T-helper 2 cell treated with Interferon-gamma antibody and Interleukin-4, amounts not matched to agents 5 μg/mL and 100 μg/mL, for 36 hours (primary cell): Measurements from ENCODE around the gene TMEM11.
A peak's percentile ranks its signal among the peaks of the same experiment; 100 is the strongest.
"Not testable (repeated sequence)": the region's sequence is repeated elsewhere in the genome, so short reads cannot be mapped to it uniquely, and the experiment has no call there.

ENCODE experiments used
- DNase-seq: peaks from one replicate; pipeline ENCODE4 v3.0.0; 2021; ENCODE audit warnings: low spot score
- H3K27ac Mint-ChIP-seq: one replicate; pipeline ENCODE4 v1.8.0; 2021; ENCODE audit warnings: mild to moderate bottlenecking, mixed read lengths
- H3K27me3 Mint-ChIP-seq: one replicate; pipeline ENCODE4 v1.8.0; 2021; ENCODE audit warnings: low read depth, mixed read lengths
- H3K36me3 Mint-ChIP-seq: one replicate; pipeline ENCODE4 v1.8.0; 2021; ENCODE audit warnings: low read depth, mixed read lengths
- H3K4me1 Mint-ChIP-seq: one replicate; pipeline ENCODE4 v1.8.0; 2021; ENCODE audit warnings: low read depth, mixed read lengths
- H3K4me3 Mint-ChIP-seq: one replicate; pipeline ENCODE4 v1.8.0; 2022; ENCODE audit warnings: mild to moderate bottlenecking, moderate library complexity, mixed read lengths
- H3K9me3 Mint-ChIP-seq: one replicate; pipeline ENCODE4 v1.8.0; 2021; ENCODE audit warnings: mixed read lengths

The TMEM11 gene

GRCh38 chr17:21232033-21232749 lies 18.2 kb upstream of the TMEM11 start:
- Mint-ChIP-seq H3K4me3 (no peak overlapping the region), H3K27ac (no peak overlapping the region), H3K4me1 (no peaks in the 10 kb centered on the region), H3K27me3 (no peaks in the 10 kb centered on the region), H3K36me3 (no peaks in the 10 kb centered on the region), H3K9me3 (peaks cover 6% of the 10 kb centered on the region)
- DNase-seq: no peak

GRCh38 chr17:21231533-21231932 lies 17.6 kb upstream of the TMEM11 start:
- Mint-ChIP-seq H3K36me3 (no peaks in the 10 kb centered on the region), H3K27me3 (no peaks in the 10 kb centered on the region), H3K9me3 (peaks cover 6% of the 10 kb centered on the region), H3K27ac (no peak overlapping the region), H3K4me3 (no peak overlapping the region), H3K4me1 (no peaks in the 10 kb centered on the region)
- DNase-seq: no peak

GRCh38 chr17:21228845-21229244 lies 14.9 kb upstream of the TMEM11 start:
- Mint-ChIP-seq H3K4me3 (no peak overlapping the region), H3K36me3 (no peaks in the 10 kb centered on the region), H3K9me3 (peaks cover 6% of the 10 kb centered on the region), H3K27ac (no peak overlapping the region), H3K27me3 (no peaks in the 10 kb centered on the region), H3K4me1 (no peaks in the 10 kb centered on the region)
- DNase-seq: no peak

GRCh38 chr17:21228111-21228510 lies 14.2 kb upstream of the TMEM11 start:
- no peaks in the 10 kb centered on the region for H3K27me3 Mint-ChIP-seq
- no peak for DNase-seq
- no peak overlapping the region for H3K27ac Mint-ChIP-seq
- no peaks in the 10 kb centered on the region for H3K4me1 Mint-ChIP-seq
- H3K9me3 Mint-ChIP-seq: peaks cover 6% of the 10 kb centered on the region
- H3K36me3 Mint-ChIP-seq: no peaks in the 10 kb centered on the region
- no peak overlapping the region for H3K4me3 Mint-ChIP-seq

GRCh38 chr17:21227277-21227676 lies 13.3 kb upstream of the TMEM11 start:
- H3K36me3 Mint-ChIP-seq, H3K4me3 Mint-ChIP-seq, H3K27me3 Mint-ChIP-seq, H3K4me1 Mint-ChIP-seq, H3K9me3 Mint-ChIP-seq, H3K27ac Mint-ChIP-seq, DNase-seq: not testable (repeated sequence)

GRCh38 chr17:21223086-21223485 lies 9.1 kb upstream of the TMEM11 start:
- Mint-ChIP-seq H3K4me1 (peaks cover 2% of the 10 kb centered on the region), H3K27me3 (no peaks in the 10 kb centered on the region), H3K27ac (no peak overlapping the region), H3K36me3 (peaks cover 4% of the 10 kb centered on the region), H3K4me3 (no peak overlapping the region), H3K9me3 (no peaks in the 10 kb centered on the region)
- no peak for DNase-seq

GRCh38 chr17:21218831-21219380 lies 4.9 kb upstream of the TMEM11 start:
- H3K9me3 Mint-ChIP-seq: no peaks in the 10 kb centered on the region
- peaks cover 19% of the 10 kb centered on the region for H3K4me1 Mint-ChIP-seq
- no peak for DNase-seq
- H3K4me3 Mint-ChIP-seq: no peak overlapping the region
- H3K36me3 Mint-ChIP-seq: peaks cover 6% of the 10 kb centered on the region
- no peaks in the 10 kb centered on the region for H3K27me3 Mint-ChIP-seq
- no peak overlapping the region for H3K27ac Mint-ChIP-seq

GRCh38 chr17:21218101-21218500 lies 4.1 kb upstream of the TMEM11 start:
- Mint-ChIP-seq H3K9me3 (no peaks in the 10 kb centered on the region), H3K36me3 (peaks cover 6% of the 10 kb centered on the region), H3K27me3 (no peaks in the 10 kb centered on the region), H3K27ac (no peak overlapping the region), H3K4me1 (peaks cover 19% of the 10 kb centered on the region), H3K4me3 (no peak overlapping the region)
- DNase-seq: peak; percentile 45

- H3K36me3 Mint-ChIP-seq: peaks cover 6% of the 10 kb centered on the region
- H3K4me1 Mint-ChIP-seq: peaks cover 25% of the 10 kb centered on the region
- H3K27ac Mint-ChIP-seq: no peak overlapping the region
- no peaks in the 10 kb centered on the region for H3K9me3 Mint-ChIP-seq
- DNase-seq: no peak
- no peak overlapping the region for H3K4me3 Mint-ChIP-seq
- no peaks in the 10 kb centered on the region for H3K27me3 Mint-ChIP-seq
Observed at GRCh38 chr17:21217346-21217745, 3.4 kb upstream of the TMEM11 start.

- Mint-ChIP-seq H3K36me3 (peaks cover 6% of the 10 kb centered on the region), H3K27ac (no peak overlapping the region), H3K27me3 (no peaks in the 10 kb centered on the region)
Observed at GRCh38 chr17:21215935-21216334, 2.0 kb upstream of the TMEM11 start.

GRCh38 chr17:21214777-21215541 lies 998 bp upstream of the TMEM11 start:
- H3K27ac Mint-ChIP-seq: peak overlapping the region; percentile 80
- DNase-seq: no peak
- H3K36me3 Mint-ChIP-seq: peaks cover 6% of the 10 kb centered on the region
- no peaks in the 10 kb centered on the region for H3K27me3 Mint-ChIP-seq
- peak overlapping the region; percentile 98 for H3K4me3 Mint-ChIP-seq
- H3K4me1 Mint-ChIP-seq: peaks cover 35% of the 10 kb centered on the region
- H3K9me3 Mint-ChIP-seq: no peaks in the 10 kb centered on the region

More at GRCh38 chr17:21215935-21216334, 2.0 kb upstream of the TMEM11 start:
- DNase-seq: no peak
- peak overlapping the region; percentile 98 for H3K4me3 Mint-ChIP-seq
- H3K4me1 Mint-ChIP-seq: peaks cover 33% of the 10 kb centered on the region
- H3K9me3 Mint-ChIP-seq: no peaks in the 10 kb centered on the region

- no peak for DNase-seq
- peak overlapping the region; percentile 98 for H3K4me3 Mint-ChIP-seq
- peaks cover 34% of the 10 kb centered on the region for H3K4me1 Mint-ChIP-seq
- no peaks in the 10 kb centered on the region for H3K27me3 Mint-ChIP-seq
- H3K27ac Mint-ChIP-seq: peak overlapping the region; percentile 91
- no peaks in the 10 kb centered on the region for H3K9me3 Mint-ChIP-seq
- peaks cover 7% of the 10 kb centered on the region for H3K36me3 Mint-ChIP-seq
Observed at GRCh38 chr17:21213638-21214014, 335 bp downstream of the TMEM11 start.

GRCh38 chr17:21212826-21213637 lies 929 bp downstream of the TMEM11 start:
- Mint-ChIP-seq H3K27me3 (no peaks in the 10 kb centered on the region), H3K36me3 (peaks cover 9% of the 10 kb centered on the region), H3K9me3 (no peaks in the 10 kb centered on the region), H3K4me3 (peak overlapping the region; percentile 98), H3K4me1 (peaks cover 34% of the 10 kb centered on the region), H3K27ac (peak overlapping the region; percentile 85)
- DNase-seq: no peak
